GM19023 (cell line): ENCODE measurements around the gene ACHE.
"Not testable (repeated sequence)": the region's sequence is repeated elsewhere in the genome, so short reads cannot be mapped to it uniquely, and the experiment has no call there.

Source experiments
- ATAC-seq: cut with Tn5 transposase; IDR thresholded peaks from one replicate; pipeline ENCODE4 v1.9.1; 2021; ENCODE audit warnings: mild to moderate bottlenecking, moderate library complexity; ENCODE audit not compliant: unreplicated experiment

The ACHE gene

DNA sequence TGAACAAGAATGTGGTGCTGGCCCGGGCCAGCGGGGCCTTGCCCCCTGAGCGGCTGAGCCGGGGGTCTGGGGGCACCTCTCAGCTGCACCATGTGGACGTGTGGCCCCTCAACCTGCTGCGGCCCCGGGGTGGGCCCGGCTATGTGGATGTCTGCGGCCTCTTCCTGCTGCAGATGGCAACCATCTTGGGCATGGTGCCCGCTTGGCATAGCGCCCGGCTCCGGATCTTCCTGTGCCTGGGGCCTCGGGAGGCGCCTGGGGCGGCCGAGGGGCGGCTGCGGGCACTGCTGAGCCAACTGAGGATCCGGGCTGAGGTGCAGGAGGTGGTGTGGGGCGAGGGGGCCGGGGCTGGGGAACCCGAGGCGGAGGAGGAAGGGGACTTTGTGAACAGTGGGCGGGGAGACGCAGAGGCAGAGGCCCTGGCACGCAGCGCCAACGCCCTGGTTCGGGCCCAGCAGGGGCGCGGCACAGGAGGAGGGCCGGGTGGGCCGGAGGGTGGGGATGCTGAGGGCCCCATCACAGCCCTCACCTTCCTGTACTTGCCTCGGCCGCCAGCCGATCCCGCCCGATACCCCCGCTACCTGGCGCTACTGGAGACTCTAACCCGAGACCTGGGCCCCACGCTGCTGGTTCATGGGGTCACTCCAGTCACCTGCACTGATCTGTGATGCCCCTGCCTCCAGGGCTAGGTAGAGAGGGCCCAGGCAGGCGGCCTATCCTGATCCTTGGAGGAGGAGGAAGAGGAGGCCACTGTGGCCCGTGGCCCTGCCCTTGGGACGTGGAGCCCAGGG, 29.6 kb downstream of the ACHE start:
- no peak for ATAC-seq

DNA sequence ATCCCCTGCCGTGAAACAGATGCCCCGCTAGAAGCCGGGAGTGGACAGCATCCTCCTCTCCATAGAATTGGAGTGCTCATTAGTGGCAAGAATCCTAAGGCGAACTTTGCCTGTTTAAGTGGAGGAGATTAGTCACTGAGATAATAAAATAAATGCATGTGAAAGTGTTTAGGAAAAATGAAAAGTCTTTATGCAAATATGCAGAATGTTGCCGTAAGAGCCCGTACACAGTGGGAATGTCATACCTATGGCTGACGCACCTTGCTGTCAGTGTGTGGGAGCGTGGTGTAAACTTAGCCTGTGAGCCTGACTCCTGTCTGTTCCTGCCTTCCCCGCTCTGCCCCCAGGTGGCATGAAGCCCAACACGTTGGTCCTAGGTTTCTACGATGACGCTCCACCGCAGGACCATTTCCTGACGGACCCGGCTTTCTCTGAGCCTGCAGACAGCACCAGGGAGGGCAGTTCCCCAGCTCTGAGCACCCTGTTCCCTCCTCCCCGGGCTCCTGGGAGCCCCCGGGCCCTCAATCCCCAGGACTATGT, 30.2 kb downstream of the ACHE start:
- no peak for ATAC-seq

DNA sequence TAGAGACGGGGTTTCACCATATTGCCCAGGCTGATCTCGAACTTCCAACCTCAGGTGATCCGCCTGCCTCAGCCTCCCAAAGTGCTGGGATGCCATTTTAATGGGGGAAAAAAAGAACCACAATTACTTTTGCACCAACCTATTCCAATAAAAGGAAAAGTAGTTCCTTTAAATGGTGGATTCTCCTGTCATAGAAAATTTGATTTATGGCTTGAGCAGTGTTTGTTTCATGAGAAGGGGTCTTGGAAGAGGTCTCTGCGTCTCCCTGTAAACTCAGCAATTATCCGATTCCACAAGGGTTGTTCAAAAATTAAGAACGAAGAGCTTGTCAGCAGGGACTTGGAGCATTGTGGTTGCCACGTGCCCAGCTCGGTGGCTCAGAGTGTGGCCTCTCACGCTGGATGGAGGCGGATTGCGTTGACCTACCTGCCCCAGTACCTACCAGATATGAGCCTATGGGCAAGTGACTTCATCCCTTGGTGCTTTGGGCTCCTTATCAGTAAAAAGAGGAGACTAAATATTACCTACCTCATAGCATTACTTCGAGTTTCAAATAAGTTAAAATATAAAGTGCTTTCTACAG, 31.3 kb downstream of the ACHE start:
- ATAC-seq = no peak

DNA sequence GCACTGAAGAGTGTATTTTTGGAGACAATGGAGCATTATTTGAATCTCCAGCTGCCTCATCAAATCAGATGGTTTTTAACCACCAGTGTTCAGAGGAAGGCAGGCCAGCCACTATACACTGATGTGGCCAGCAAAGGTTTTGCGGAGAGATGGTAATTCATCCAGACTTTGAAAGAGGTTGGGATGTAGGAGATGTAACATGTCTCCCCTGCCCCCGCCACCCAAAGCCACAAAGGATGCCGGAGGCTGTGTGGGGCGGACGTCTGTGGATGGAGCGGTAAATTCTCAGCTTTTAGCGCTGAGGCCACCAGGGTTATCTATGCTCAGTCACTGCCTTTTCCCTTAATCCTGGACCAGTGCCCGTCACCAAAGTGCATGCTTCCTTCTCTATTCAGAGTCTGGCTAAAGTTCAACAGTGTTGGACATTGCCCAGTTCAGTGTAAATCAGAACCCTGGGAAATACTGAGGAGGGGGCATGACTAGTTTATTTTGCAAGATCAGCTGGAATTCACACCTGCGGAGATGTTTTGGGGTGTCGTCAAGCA, 32.2 kb downstream of the ACHE start:
- no peak for ATAC-seq

DNA sequence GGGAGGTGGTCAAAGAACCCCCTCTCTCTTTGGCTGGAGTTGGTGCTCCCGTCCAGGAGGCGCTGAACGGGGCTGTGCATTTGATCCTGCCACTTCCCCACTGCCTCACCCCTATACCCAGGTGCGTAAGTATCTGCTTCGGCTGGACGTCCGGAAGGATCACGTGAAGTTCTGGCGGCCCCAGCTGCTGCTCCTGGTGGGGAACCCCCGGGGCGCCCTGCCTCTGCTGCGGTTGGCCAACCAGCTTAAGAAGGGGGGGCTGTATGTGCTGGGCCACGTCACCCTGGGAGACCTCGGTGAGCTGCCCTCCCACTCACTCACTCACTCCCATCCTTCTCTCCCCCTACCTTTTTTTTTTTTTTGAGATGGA, 34.1 kb downstream of the ACHE start:
- no peak for ATAC-seq

DNA sequence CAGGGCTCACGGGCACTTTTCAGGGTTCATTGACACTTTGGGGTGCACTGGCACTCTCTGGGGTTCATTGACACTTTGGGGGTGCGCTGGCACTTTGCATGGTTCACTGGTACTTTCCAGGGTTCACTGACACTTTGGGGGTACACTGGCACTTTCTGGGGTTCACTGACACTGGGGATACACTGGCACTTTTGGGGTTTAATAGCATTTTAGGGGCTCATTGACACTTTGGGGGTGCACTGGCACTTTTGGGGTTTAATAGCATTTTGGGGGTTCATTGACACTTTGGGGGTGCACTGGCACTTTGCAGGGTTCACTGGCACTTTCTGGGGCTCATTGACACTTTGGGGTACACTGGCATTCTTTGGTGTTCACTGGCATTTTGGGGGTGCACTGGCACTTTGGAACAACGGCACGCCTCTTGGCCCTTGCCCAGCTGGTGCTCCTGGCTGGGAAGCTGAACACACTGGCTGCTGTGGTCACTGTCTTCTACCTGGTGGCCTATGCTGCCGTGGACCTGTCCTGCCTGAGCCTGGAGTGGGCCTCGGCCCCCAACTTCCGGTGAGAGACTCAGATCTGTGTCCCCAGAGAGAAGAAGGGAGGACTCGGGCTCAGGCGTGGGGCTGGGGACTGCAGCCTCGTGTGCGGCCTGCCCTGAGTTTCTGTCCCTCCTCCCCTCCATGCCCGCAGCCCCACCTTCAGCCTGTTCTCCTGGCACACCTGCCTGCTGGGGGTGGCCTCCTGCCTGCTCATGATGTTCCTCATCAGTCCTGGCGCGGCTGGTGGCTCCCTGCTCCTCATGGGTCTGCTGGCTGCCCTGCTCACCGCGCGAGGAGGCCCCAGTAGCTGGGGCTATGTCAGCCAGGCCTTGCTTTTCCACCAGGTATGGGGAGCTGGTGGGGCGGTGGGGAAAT, 34.7 kb downstream of the ACHE start:
- no peak for ATAC-seq

DNA sequence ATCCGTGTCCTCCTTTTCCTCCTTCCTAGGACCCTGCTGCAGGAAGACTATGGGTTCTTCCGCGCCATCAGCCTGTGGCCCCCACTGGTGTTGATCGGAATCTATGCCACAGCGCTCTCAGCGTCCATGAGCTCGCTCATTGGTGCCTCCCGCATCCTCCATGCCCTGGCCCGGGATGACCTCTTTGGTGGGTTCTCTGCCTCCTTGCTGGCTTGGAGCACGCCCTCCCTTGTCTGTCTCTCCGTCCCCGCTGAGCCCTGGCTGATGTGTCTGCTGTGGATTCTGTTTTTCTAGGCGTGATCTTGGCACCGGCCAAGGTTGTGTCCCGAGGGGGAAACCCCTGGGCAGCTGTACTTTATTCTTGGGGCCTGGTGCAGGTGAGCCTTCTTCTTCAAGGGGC, 35.8 kb downstream of the ACHE start:
- ATAC-seq = no peak

DNA sequence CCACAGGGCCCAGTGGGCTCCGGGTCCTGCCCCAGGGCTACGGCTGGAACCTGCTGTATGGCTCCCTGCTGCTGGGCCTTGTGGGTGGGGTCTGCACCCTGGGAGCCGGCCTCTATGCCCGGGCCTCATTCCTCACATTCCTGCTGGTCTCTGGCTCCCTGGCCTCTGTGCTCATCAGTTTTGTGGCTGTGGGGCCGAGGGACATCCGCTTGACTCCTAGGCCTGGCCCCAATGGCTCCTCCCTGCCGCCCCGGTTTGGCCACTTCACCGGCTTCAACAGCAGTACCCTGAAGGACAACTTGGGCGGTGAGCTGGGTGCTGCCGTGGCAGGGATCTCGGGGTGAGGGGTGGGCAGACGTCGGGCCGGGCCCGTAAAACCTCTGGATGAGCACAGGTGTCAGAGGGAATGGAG, 38.8 kb downstream of the ACHE start:
- no peak for ATAC-seq

DNA sequence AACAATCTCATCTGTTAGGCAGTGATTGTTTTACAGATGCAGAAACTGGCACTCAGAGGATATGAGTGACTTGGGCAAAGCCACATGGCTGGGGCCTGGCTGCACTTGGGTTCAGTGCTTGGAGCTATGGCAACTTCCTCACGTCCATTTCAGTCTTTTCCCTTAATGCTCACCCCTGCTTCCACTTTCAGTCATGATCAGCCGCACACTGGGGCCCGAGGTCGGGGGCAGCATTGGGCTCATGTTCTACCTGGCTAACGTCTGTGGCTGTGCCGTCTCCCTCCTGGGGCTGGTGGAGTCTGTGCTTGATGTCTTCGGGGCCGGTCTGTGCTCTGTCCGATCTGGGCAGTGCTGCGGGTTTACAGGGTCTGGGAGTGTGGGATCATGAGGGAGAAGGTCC, 40.2 kb downstream of the ACHE start:
- no peak for ATAC-seq

DNA sequence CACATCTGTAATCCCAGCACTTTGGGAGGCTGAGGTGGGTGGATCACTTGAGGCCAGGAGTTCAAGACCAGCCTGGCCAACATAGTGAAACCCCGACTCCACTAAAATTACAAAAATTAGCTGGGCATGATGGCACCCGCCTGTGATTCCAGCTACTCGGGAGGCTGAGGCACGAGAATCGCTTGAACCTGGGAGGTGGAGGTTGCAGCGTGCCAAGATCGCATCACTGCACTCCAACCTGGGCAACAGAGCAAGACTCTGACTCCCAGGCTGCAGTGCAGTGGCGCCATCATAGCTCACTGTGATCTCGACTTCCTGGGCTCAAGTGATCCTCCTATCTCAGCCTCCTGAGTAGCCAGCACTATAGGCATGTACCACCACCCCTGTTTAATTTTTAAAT, 40.8 kb downstream of the ACHE start:
- not testable (repeated sequence) for ATAC-seq

DNA sequence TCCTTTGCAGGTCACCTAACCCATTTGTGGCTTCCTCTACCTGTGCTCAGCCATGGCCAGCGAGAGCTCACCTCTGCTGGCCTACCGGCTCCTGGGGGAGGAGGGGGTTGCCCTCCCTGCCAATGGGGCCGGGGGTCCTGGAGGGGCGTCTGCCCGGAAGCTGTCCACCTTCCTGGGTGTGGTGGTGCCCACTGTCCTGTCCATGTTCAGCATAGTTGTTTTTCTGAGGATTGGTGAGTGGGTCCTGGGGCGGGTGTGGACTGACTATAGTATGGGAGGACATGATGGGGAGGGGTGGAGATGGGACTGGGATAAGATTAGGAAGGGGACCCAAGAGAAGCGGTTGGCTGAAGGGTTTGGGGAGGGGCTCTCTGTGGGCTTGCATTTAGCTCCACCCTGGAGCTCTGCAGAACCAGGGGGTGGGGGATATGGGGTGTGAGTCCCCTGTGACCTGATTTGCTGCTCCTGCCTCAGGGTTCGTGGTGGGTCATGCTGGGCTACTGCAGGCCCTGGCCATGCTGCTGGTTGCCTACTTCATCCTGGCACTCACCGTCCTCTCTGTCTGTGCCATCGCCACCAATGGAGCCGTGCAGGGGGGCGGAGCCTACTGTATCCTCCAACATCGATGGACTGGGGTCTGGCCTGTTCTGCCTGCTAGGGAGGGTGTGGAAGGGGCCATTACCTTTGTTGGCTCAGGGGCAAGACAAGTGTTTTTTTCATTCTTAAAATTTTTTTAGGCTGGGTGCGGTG, 41.4 kb downstream of the ACHE start:
- ATAC-seq = no peak

DNA sequence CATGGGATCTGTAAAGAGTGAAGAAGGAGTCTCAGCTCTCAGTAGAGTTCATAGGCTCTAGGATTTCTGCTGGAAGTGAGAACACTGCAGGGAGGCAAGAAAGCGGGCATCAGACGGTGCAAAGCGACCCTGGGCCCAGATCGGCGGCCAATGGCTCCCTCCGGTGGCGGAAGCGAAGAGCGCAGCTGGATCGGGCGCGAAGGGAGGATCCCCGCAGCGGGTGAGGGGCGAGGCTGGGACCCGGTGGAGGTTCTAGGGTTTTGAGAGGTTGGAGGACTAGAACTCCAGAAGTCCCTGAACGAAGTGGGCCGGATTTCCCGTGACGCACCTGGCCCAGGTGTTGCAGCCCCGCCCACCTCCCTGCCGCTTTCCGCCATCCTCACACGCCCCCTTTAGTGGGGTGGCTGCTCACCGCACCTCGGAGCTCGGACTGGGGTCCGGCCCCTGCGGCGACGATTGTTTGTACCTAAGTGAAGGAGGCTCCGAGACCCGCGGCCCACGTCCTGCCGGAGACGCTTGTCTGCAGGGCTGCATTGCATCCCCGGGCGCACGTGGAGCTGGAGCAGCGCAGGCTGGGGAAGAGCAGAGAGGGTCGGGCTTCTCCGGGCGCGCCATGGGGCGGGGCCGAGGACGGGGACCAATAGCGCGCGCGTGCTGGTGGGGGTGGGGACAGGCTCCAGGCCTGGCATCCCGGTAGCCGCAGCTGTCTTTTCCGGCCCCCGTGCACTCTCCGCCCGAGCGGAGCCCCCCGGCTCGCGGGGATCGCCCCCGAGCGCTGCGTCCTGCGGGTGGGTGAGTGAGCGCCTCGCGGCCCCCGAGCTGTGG, 43.4 kb downstream of the ACHE start, which contains the start of gene SLC12A9:
SLC12A9 (plus strand) TSS at position 666 of the 825 bp plus-strand sequence. CDS start 1,485 bp downstream, outside the sequence.
- peak; percentile 92 for ATAC-seq

DNA sequence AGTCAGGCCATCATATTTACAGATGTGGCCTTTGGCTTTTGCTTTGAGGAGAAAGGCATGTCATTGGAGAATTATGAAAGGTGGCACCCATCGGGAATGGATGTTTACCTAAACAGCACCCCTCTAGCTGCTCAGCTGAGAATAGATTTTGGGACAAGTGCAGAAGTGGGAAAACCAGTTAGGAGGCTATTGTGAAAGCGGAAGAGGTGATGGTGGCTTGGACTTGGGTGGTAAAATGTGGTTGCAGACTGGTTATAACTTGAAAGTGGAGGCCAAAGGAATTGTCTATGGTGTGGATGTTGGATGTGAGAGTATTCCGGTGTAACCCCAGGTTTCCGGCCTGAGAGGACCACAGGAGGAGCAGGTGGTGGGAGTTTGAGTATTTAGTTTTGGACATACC, 48.3 kb downstream of the ACHE start:
- no peak for ATAC-seq

DNA sequence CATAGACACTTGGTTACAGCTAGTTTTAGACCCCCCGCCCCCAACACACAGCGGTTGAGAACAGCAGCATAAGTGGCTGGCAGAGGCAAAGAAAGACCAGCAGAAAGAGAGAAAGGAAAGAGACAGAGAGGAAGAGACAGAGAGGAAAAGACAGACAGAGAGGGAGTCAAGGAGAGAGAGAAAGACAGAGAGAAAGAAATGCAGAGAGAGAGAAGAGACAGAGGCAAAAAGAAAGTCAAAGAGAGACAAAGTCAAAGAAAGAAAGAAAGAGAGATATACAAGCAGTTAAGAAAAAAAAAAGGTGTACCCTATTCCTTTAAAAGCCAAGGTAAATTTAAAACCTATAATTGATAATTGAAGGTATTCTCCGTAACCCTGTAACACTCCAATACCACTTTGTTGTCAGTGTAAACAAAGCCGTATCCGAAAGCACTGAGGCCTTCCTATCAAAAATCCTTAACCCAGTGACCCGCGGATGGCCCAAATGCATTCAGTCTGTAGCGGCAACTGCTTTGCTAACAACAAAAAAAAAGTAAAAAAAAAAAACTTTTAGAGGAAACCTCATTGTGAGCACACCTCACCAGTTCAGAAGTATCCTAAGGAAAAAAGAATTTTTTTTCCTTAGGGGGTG, 55.1 kb downstream of the ACHE start:
- no peak for ATAC-seq
